PC-3 (cell line): ENCODE data around the gene TEX30. TPM values are rescaled to one million over a fixed set of nuclear protein-coding genes. Genes with fewer than 3 reads are reported as not detected.

Experiments used
- ATAC-seq: fragments of 200-7000 bp; cut with Tn5 transposase; 2 replicates; pipeline ENCODE4 v1.9.1; 2020; ENCODE audit warnings: mild to moderate bottlenecking, moderate library complexity
- BruUV-seq: library from RNA; stranded (reverse); fragments of 400-500 nt; replicated peaks from 2 replicates; lab custom pipeline; 2021; lab: Mats Ljungman, UMichigan
- CTCF ChIA-PET: fragments of 300-600 bp; sonication (Branson Sonifier 250); formaldehyde crosslinking; loops from one replicate; lab custom pipeline; 2022; ENCODE audit warnings: antibody characterized with exemption; lab: Charles Lee
- POLR2A ChIA-PET: fragments of 300-600 bp; sonication (Branson Sonifier 250); formaldehyde crosslinking; loops from one replicate; lab custom pipeline; 2022; ENCODE audit warnings: antibody characterized with exemption; ENCODE audit not compliant: unreplicated experiment; lab: Charles Lee
- DNase-seq: peaks from one replicate; pipeline ENCODE4 v3.0.0-alpha.2; 2015
- H2AFZ ChIP-seq: fragments of 300-600 bp; sonication (generic); 2 replicates; pipeline ENCODE4 v1.6.0; 2016; ENCODE audit warnings: antibody characterized with exemption, low read length
- H3F3A ChIP-seq: fragments of 300-600 bp; sonication (generic); one replicate; pipeline ENCODE4 v1.6.0; 2017; ENCODE audit warnings: antibody characterized with exemption, low read length, control low read depth, mild to moderate bottlenecking; ENCODE audit not compliant: unreplicated experiment
- H3K27ac ChIP-seq: fragments of 300-600 bp; sonication (generic); 2 replicates; pipeline ENCODE4 v1.5.1; 2016; ENCODE audit warnings: mild to moderate bottlenecking, low read length
- H3K27me3 ChIP-seq: fragments of 300-600 bp; sonication (generic); 2 replicates; pipeline ENCODE4 v1.6.1; 2016; ENCODE audit warnings: low read length, mixed read lengths
- H3K36me3 ChIP-seq: fragments of 300-600 bp; sonication (generic); 2 replicates; pipeline ENCODE4 v1.6.1; 2016; ENCODE audit warnings: low read depth, mixed run types, low read length, mixed read lengths
- H3K4me1 ChIP-seq: fragments of 300-600 bp; sonication (generic); 2 replicates; pipeline ENCODE4 v1.5.1; 2016; ENCODE audit warnings: low read length; ENCODE audit not compliant: insufficient read depth
- H3K4me2 ChIP-seq: fragments of 300-600 bp; sonication (generic); 2 replicates; pipeline ENCODE4 v1.6.0; 2016; ENCODE audit warnings: low read length
- H3K4me3 ChIP-seq: fragments of 300-600 bp; sonication (generic); 2 replicates; pipeline ENCODE4 v1.5.1; 2016; ENCODE audit warnings: mild to moderate bottlenecking, low read length, mixed read lengths
- H3K79me2 ChIP-seq: fragments of 300-600 bp; sonication (generic); 2 replicates; pipeline ENCODE4 v1.6.1; 2017; ENCODE audit warnings: low read length, mixed read lengths
- H3K9ac ChIP-seq: fragments of 300-600 bp; sonication (generic); 2 replicates; pipeline ENCODE4 v1.6.0; 2016; ENCODE audit warnings: mild to moderate bottlenecking, low read length
- H3K9me2 ChIP-seq: fragments of 300-600 bp; sonication (generic); replicated peaks from 2 replicates; pipeline ENCODE4 v1.6.1; 2016; ENCODE audit warnings: mixed run types, low read length, mixed read lengths
- H3K9me3 ChIP-seq: fragments of 300-600 bp; sonication (generic); 2 replicates; pipeline ENCODE4 v1.6.1; 2016; ENCODE audit warnings: low read length, mixed read lengths
- H4K20me1 ChIP-seq: fragments of 300-600 bp; sonication (generic); 2 replicates; pipeline ENCODE4 v1.6.1; 2016; ENCODE audit warnings: low read length, mixed read lengths
- EZH2 ChIP-seq: fragments of 300-600 bp; sonication (generic); IDR thresholded peaks from one replicate; pipeline ENCODE4 v1.6.1; 2017; ENCODE audit warnings: antibody characterized with exemption, mild to moderate bottlenecking, low read length; ENCODE audit not compliant: unreplicated experiment
- EZH2phosphoT487 ChIP-seq: fragments of 300-600 bp; sonication (generic); IDR thresholded peaks from 2 replicates; pipeline ENCODE4 v1.6.1; 2018; ENCODE audit warnings: mild to moderate bottlenecking, antibody characterized with exemption, low read length, borderline replicate concordance
- intact Hi-C: fragments of 100-400 bp; cut with micrococcal nuclease; formaldehyde crosslinking; loops from 2 replicates; pipeline ENCODE4 v1.9.0; 2023
- total RNA-seq: library from RNA; depleted of rRNA; stranded (reverse); fragments of >200 nt; gene quantifications from 2 replicates; pipeline ENCODE4 v1.2.3, GENCODE V29; 2014
- TF ChIP-seq, protein P1 (sequence below): fragments of 300-600 bp; sonication (generic); conservative IDR thresholded peaks from 2 replicates; pipeline ENCODE4 v1.5.1; 2017; ENCODE audit warnings: antibody characterized with exemption, low read depth, mild to moderate bottlenecking, low read length

Gene TEX30
- total RNA-seq, 1 experiment from 2014 or later, result 16.7 TPM

DNA sequence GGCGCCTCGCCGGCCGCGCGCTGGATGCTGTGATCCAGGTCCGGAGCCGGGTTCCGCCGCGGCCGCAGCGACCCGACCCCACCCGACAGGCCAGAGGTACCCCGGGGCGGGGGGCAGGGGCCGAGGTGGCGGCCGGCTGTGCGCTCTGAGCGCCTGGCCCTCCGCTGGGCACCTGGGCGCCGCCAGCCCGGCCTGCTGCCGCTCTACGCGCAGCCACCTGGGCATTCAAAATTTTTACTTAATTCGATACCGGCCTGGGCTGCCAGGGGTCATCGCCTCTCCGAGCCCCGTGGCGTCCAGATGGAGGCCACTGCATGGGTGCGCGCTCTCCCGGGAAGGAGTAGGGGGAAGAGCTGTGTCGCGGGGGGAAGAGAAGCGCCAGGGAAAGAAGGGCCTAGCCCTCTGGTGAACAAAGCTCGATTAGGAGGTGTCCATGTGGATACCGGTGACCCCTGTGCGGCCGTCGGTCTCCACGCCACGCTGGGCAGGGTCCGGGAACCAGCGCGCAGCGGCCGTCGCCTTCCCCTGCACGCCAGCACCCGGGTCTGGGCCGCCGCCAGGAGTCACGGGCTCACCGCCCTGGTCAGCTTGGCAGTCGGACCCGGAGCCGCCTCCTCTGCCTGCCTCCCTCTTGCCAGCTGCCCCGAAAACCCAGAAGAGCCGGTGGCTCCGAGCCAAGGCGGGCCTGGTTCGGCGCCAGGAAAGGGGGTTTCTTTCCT is 26.0 kb upstream of the TEX30 start:
- no peak for DNase-seq
- H3K4me2 ChIP-seq, result peak overlapping the region; percentile 96
- H2AFZ ChIP-seq, result peak overlapping the region; percentile 100
- H3K4me3 ChIP-seq, result peak overlapping the region; percentile 85
- ChIA-PET POLR2A (no interaction called here), CTCF (interaction anchor here (0.5 kb wide), 1 partner anchor 208 kb away, joined by 7 read pairs; no protein-coding TSS in a partner anchor)
- no peaks in the 10 kb centered on the region for H3K4me1 ChIP-seq
- TF ChIP-seq, protein P1, sequence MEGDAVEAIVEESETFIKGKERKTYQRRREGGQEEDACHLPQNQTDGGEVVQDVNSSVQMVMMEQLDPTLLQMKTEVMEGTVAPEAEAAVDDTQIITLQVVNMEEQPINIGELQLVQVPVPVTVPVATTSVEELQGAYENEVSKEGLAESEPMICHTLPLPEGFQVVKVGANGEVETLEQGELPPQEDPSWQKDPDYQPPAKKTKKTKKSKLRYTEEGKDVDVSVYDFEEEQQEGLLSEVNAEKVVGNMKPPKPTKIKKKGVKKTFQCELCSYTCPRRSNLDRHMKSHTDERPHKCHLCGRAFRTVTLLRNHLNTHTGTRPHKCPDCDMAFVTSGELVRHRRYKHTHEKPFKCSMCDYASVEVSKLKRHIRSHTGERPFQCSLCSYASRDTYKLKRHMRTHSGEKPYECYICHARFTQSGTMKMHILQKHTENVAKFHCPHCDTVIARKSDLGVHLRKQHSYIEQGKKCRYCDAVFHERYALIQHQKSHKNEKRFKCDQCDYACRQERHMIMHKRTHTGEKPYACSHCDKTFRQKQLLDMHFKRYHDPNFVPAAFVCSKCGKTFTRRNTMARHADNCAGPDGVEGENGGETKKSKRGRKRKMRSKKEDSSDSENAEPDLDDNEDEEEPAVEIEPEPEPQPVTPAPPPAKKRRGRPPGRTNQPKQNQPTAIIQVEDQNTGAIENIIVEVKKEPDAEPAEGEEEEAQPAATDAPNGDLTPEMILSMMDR, result no peak
- TF ChIP-seq EZH2phosphoT487, result no peak
- peaks cover 35% of the 10 kb centered on the region for H3K79me2 ChIP-seq
- H3K27ac ChIP-seq, result no peak overlapping the region
- no peaks in the 10 kb centered on the region for H3K9me3 ChIP-seq
- H3K9ac ChIP-seq, result peak overlapping the region; percentile 77
- no TSS peak for BruUV-seq
- intact Hi-C loops, result loop anchor here (1.0 to 2.0 kb wide), 3 partner anchors 27 to 219 kb away; partner anchors contain the start of gene TEX30
- peak; percentile 29 for ATAC-seq
- no peaks in the 10 kb centered on the region for H4K20me1 ChIP-seq
- no peaks in the 10 kb centered on the region for H3K9me2 ChIP-seq
- no peaks in the 10 kb centered on the region for H3K36me3 ChIP-seq
- no peaks in the 10 kb centered on the region for H3F3A ChIP-seq
- H3K27me3 ChIP-seq, result no peaks in the 10 kb centered on the region

GRCh38 chr13:102798581-102799425 is 25.2 kb upstream of the TEX30 start, which contains the start of the genes BIVM and POGLUT2:
TSS of gene BIVM (plus strand) at chr13:102799119. CDS start at chr13:102807268, 8,149 bp downstream.
TSS of gene POGLUT2 (minus strand) at chr13:102798976. CDS start at chr13:102798670, 306 bp downstream.
- Histone ChIP-seq H2AFZ (peak within 1 kb of the TSS; percentile 100), H3K9me3 (no peaks in the 10 kb centered on the region), H3K36me3 (no peaks in the 10 kb centered on the region), H3K27me3 (no peaks in the 10 kb centered on the region), H3K9ac (peak within 1 kb of the TSS; percentile 77), H4K20me1 (no peaks in the 10 kb centered on the region), H3K79me2 (peaks cover 35% of the 10 kb centered on the region), H3K27ac (no peak within 1 kb of the TSS), H3K4me3 (peak within 1 kb of the TSS; percentile 85), H3K4me2 (peak within 1 kb of the TSS; percentile 96), H3K4me1 (no peaks in the 10 kb centered on the region), H3F3A (no peaks in the 10 kb centered on the region), H3K9me2 (no peaks in the 10 kb centered on the region)
- peak; percentile 92 for DNase-seq
- intact Hi-C loops, result loop anchor here (1.0 to 2.0 kb wide), 3 partner anchors 26 to 219 kb away; partner anchors contain the start of gene TEX30
- peak; percentile 87 for ATAC-seq
- ChIA-PET POLR2A (interaction anchor here (0.6 kb wide), 1 partner anchor 22 kb away, joined by 3 read pairs; no protein-coding TSS in a partner anchor), CTCF (no interaction called here)
- BruUV-seq, result no TSS peak
- TF ChIP-seq EZH2 (no peak), EZH2phosphoT487 (no peak)
- TF ChIP-seq, protein P1, result no peak
